H1 (cell line): ENCODE measurements around the gene COL4A3. TPM values are rescaled to one million over a fixed set of nuclear protein-coding genes. Genes with fewer than 3 reads are reported as not detected.

ENCODE experiments used
- CBX5 ChIP-seq: fragments of 300-800, 300-1000 bp; sonication (generic); IDR thresholded peaks from 2 replicates; pipeline ENCODE4 v1.7.1; 2016; ENCODE audit warnings: antibody characterized with exemption, low read length, low read depth
- CEBPB ChIP-seq: IDR thresholded peaks from 2 replicates; pipeline ENCODE4 v1.6.1; 2012; ENCODE audit warnings: low read depth, low read length
- EZH2 ChIP-seq: fragments of 200-600 bp; sonication (generic); IDR thresholded peaks from 2 replicates; pipeline ENCODE4 v1.7.1; 2012; ENCODE audit warnings: low read depth, mild to moderate bottlenecking, moderate library complexity, low read length, inconsistent platforms; ENCODE audit not compliant: severe bottlenecking
- KDM5A ChIP-seq: fragments of 200-600 bp; IDR thresholded peaks from 2 replicates; pipeline ENCODE4 v1.7.1; 2012; ENCODE audit warnings: mild to moderate bottlenecking, low read length, inconsistent platforms, mixed read lengths
- RNF2 ChIP-seq: fragments of 200-900, 300-1000 bp; sonication (generic); IDR thresholded peaks from 2 replicates; pipeline ENCODE4 v1.7.1; 2016; ENCODE audit warnings: borderline replicate concordance, low read depth, mild to moderate bottlenecking, antibody characterized with exemption, low read length; ENCODE audit not compliant: poor library complexity, severe bottlenecking; ENCODE audit errors: missing control alignments
- SP2 ChIP-seq: IDR thresholded peaks from 2 replicates; pipeline ENCODE4 v1.6.1; 2012; ENCODE audit warnings: mild to moderate bottlenecking, low read length, inconsistent platforms
- TBP ChIP-seq: IDR thresholded peaks from 2 replicates; pipeline ENCODE4 v1.6.1; 2011; ENCODE audit warnings: low read depth, low read length, improper control_type of control experiment
- polyA plus RNA-seq, 7 experiments: library from polyadenylated mRNA; depleted of rRNA in 3 of 7; stranded (reverse) in 5 of 7; unstranded in 2 of 7; fragments of >200 nt in 5 of 7; fragments of 200-250 nt in 2 of 7; gene quantifications; 1 replicate in 5 of 7; 2 replicates in 1 of 7; 4 replicates in 1 of 7; pipeline versions ENCODE4 v1.2.1 to v1.2.3, GENCODE V29; 2011 to 2013; ENCODE audit warnings: missing spikeins in 2 of 7, mixed read lengths in 2 of 7
- total RNA-seq: library from RNA; stranded (reverse); fragmentation: NEBNext Ultra II Directional; extraction: Animal tissue kit (Norgen Biotek cat#: 25700); gene quantifications from 2 replicates; pipeline ENCODE4 v1.2.1, GENCODE V29; 2021

Gene COL4A3
- total and polyA plus RNA-seq, 2 of the 8 experiments (the other 6 are each of a cell fraction or from before 2014, with no cell fraction given) = 0.12 to 0.17 TPM

GRCh38 chr2:227206406-227206805, 42.0 kb downstream of the COL4A3 start (continued):
- TF ChIP-seq CBX5 (no peak), EZH2 (no peak), TBP (no peak), RNF2 (no peak), CEBPB (no peak), SP2 (no peak), KDM5A (no peak)
